HFF-Myc (cell line): ENCODE measurements around the gene ATP5PO.

Source experiments
- DNase-seq: peaks from one replicate; pipeline ENCODE4 v3.0.0-alpha.2; 2011; ENCODE audit warnings: low read depth; ENCODE audit errors: extremely low read depth
- H3K4me3 ChIP-seq: replicated peaks from 2 replicates; pipeline ENCODE4 v1.5.1; 2011; ENCODE audit warnings: low read depth, mild to moderate bottlenecking, control low read depth, low read length
- TF ChIP-seq, protein P1 (sequence below): IDR thresholded peaks from 2 replicates; pipeline ENCODE4 v1.5.1; 2012; ENCODE audit warnings: mild to moderate bottlenecking, low read depth, low read length, control low read depth; ENCODE audit errors: missing control alignments

The ATP5PO gene

DNA sequence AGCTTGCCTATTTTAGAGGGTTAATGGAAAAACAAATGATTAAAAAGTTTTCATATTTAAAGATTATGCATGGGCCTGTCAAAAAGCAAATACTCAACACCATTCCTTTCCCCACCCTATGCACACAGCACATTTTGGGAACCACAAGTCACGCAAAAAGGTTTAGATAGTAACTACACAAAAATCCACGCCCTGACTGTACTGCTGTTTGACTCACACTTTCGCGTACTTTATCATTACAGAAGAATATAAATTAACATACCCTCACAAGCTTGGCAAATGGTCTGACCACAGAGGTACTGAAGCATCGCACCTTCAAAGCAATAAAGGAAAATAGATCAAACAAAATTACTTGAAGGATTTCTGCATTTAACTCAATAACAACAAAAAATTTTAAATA lies 1.4 kb downstream of the ATP5PO start:
- DNase-seq = no peak
- TF ChIP-seq, protein P1, sequence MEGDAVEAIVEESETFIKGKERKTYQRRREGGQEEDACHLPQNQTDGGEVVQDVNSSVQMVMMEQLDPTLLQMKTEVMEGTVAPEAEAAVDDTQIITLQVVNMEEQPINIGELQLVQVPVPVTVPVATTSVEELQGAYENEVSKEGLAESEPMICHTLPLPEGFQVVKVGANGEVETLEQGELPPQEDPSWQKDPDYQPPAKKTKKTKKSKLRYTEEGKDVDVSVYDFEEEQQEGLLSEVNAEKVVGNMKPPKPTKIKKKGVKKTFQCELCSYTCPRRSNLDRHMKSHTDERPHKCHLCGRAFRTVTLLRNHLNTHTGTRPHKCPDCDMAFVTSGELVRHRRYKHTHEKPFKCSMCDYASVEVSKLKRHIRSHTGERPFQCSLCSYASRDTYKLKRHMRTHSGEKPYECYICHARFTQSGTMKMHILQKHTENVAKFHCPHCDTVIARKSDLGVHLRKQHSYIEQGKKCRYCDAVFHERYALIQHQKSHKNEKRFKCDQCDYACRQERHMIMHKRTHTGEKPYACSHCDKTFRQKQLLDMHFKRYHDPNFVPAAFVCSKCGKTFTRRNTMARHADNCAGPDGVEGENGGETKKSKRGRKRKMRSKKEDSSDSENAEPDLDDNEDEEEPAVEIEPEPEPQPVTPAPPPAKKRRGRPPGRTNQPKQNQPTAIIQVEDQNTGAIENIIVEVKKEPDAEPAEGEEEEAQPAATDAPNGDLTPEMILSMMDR = no peak
- peak overlapping the region; percentile 98 for H3K4me3 ChIP-seq

DNA sequence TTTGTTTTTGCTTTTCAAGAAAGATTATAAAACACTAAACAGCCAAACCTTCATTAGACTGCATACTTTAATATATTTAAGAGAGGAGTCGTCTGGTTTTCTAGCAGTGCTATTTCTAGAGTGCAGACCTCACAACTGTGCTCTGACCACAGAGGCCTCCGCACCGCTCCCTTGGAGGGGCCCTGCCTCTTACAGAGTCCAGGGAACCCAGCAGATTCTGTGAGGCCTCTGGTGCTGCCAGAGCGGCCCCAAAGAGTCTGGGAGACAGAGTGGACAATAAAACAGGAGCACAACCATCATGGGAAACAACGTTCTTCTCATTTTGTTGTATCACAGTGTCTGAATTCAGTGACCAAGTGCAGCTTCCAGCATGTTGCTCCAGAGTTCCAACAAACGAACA lies 5.8 kb downstream of the ATP5PO start:
- no peak overlapping the region for H3K4me3 ChIP-seq
- no peak for DNase-seq
- TF ChIP-seq, protein P1 = no peak

DNA sequence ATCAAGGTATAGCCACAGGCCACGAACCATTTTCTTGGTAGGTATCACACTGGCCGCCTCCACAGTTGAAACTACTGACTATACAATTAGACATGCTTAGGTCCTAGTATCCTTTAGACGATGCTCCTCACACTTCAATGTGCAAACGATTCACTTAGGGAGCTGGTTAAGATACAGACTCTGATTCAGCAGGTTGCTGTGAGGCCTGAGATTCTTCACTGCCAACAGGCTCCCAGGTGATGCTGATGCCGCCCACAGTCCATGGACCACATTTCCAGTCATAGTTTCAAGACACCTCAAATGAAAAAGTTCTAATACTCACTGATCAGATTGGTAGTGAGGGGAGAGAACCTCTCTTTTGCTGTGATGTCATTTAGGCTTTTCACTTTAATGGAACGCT lies 6.8 kb downstream of the ATP5PO start:
- DNase-seq = no peak
- no peak overlapping the region for H3K4me3 ChIP-seq
- TF ChIP-seq, protein P1 = no peak

DNA sequence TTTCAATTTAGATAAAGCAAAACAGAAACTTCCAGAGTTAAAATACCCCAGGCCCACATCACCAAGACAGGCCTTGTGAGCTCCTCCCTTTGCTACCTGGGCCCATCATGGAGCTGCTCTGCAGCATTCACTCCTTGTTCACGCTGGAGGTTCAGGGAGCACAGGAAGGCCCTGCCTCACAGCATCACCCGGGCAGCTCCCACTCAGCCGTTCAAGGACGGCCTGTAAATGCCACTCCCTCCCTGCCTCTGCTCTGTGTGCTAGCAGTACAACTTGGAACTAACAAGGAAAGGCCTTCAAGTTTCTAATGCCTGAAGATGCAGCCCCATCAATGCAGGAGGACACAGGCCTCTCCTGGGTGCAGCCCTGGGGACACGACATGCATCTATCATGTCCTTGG lies 11.6 kb downstream of the ATP5PO start:
- TF ChIP-seq, protein P1 = no peak
- H3K4me3 ChIP-seq = no peak overlapping the region
- no peak for DNase-seq

DNA sequence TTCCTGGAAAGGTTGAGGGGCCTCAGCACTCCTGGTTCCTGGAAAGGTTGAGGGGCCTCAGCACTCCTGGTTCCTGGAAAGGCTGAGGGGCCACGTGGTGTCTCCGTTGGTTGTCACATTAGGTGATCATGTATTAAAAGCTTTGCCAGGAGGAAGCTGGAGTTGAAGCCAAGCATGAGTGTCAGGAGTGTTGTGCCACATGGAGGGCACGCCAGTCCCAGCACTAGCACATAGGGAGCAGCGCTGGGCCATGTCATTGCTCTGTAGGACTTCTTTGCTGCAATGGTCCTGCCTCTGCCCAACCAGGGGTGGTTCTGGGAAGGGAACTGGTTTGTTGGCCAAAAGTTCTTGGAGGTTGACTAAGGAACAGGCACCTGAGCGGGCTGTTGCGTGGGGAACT lies 13.3 kb downstream of the ATP5PO start:
- H3K4me3 ChIP-seq = no peak overlapping the region
- DNase-seq = no peak
- TF ChIP-seq, protein P1 = no peak

DNA sequence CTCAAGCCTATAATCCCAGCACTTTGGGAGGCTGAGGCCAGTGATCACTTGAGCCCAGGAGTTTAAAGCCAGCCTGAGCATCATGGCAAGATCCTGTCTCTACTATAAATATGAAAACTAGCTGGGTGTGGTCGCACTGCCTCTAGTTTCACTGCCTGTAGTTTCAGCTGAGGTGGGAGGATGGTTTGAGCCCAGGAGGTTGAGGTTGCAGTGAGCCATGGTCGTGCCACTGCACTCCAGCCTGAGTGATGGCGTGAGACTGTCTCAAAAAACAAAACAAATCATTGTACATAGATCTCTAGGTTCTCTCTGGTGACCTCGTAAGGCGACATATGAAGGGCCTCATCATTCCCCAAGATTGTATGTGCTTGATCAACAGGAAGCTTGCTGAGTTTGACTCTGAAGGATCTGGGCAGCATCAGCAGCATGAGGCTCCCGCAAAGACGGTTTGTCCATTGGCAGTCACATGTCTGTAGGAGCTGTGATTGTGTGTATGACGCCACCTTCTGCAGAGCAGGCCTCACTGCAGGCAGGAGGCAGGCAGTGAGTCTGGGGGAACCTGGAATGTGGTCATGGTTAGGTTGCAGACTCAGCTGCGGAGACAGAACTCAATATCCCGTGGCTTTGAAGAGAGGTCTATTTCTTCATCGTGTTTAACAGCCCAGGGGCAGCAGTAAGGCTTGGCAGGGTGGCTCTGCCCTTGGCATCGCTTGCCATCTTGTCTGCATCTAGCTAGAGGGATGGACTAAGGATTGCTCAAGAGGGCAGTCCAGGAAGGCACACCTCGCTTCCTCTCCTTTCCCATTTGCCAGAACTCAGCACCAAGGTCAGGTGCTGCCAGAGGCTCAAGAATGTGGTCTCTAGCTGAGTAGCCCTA lies 14.0 kb downstream of the ATP5PO start:
- TF ChIP-seq, protein P1 = peak; percentile 59
- H3K4me3 ChIP-seq = no peak overlapping the region
- peak; percentile 45 for DNase-seq

DNA sequence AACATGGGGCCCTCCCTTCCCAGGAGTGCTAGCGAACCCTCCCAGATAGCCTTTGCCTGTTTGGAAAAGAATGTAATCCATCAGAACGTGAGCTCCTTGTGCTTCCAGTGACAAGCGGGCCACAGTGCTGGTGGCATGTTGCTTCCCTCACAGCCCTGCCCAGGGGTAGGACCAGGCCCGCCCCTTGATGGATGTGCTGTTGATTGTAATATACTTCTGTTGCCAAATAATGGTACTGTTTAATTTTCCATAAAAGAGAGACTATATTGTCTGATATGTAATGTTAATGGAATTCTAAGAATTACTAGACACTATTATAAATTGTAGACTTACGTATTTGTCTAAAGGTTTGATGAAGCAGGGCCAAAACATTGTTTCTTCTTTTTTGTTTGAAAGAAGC lies 16.4 kb downstream of the ATP5PO start:
- TF ChIP-seq, protein P1 = no peak

More for the DNA sequence above, 16.4 kb downstream of the ATP5PO start:
- no peak for DNase-seq
- H3K4me3 ChIP-seq = no peak overlapping the region
